ENCODE data around the gene CAMK1D.

The CAMK1D gene

GRCh38 chr10:12377658-12378290 is 28.4 kb downstream of the CAMK1D start:
- no peak overlapping the region for H3K56ac ChIP-seq (ENCODE audit: low read length)
- H3K79me1 ChIP-seq (ENCODE audit: low read length), result no peaks in the 10 kb centered on the region
- no peak overlapping the region for H3K4me3 ChIP-seq (ENCODE audit: low read length)
- H2AK5ac ChIP-seq (ENCODE audit: low read length), result no peak overlapping the region
- H3K36me3 ChIP-seq (ENCODE audit: control insufficient read depth, insufficient read depth, low read length), result no peaks in the 10 kb centered on the region
- H3K4me1 ChIP-seq (ENCODE audit: control insufficient read depth, low read depth, low read length), result no peaks in the 10 kb centered on the region
- H2BK15ac ChIP-seq (replicated peaks; ENCODE audit: low read depth), result no peak overlapping the region
- no CpG with 5 or more reads among the region's 7 CpGs for WGBS (ENCODE audit: extremely low coverage, insufficient coverage, low lambda C conversion rate)
- H3K4me2 ChIP-seq (ENCODE audit: low read length), result no peak overlapping the region
- H3K18ac ChIP-seq (ENCODE audit: low read length), result no peak overlapping the region
- H4K5ac ChIP-seq (ENCODE audit: low read length), result no peak overlapping the region
- no peak overlapping the region for H3K4ac ChIP-seq (ENCODE audit: low read depth, low read length)
- no peak overlapping the region for H3K9ac ChIP-seq (ENCODE audit: low read length)
- H2BK120ac ChIP-seq (ENCODE audit: low read depth, low read length), result no peak overlapping the region
- no peak overlapping the region for H4K8ac ChIP-seq (ENCODE audit: low read depth, low read length)
- no peaks in the 10 kb centered on the region for H3K79me2 ChIP-seq (ENCODE audit: control insufficient read depth, insufficient read depth, low read length)
- DNase-seq, result no peak
- H2BK5ac ChIP-seq (ENCODE audit: low read length), result no peak overlapping the region
- no peak overlapping the region for H3K23ac ChIP-seq (ENCODE audit: low read length)
- no peaks in the 10 kb centered on the region for H3K27me3 ChIP-seq (ENCODE audit: insufficient read depth, low read length, poor library complexity)
- no peak overlapping the region for H3K27ac ChIP-seq (ENCODE audit: low read depth, low read length)

- WGBS (ENCODE audit: extremely low coverage, insufficient coverage, low lambda C conversion rate), result no CpG with 5 or more reads among the region's 5 CpGs
- no peak overlapping the region for H3K18ac ChIP-seq (ENCODE audit: low read length)
These were observed 31.7 kb downstream of the CAMK1D start for GRCh38 chr10:12380999-12381398.

GRCh38 chr10:12381536-12382156 is 32.3 kb downstream of the CAMK1D start:
- no CpG with 5 or more reads among the region's 12 CpGs for WGBS (ENCODE audit: extremely low coverage, insufficient coverage, low lambda C conversion rate)
- H3K36me3 ChIP-seq (ENCODE audit: control insufficient read depth, insufficient read depth, low read length), result no peaks in the 10 kb centered on the region
- H3K23ac ChIP-seq (ENCODE audit: low read length), result no peak overlapping the region

More at GRCh38 chr10:12380999-12381398, 31.7 kb downstream of the CAMK1D start:
- no peaks in the 10 kb centered on the region for H3K79me2 ChIP-seq (ENCODE audit: control insufficient read depth, insufficient read depth, low read length)
- H3K4ac ChIP-seq (ENCODE audit: low read depth, low read length), result no peak overlapping the region
- H3K9ac ChIP-seq (ENCODE audit: low read length), result no peak overlapping the region
- no peak overlapping the region for H3K4me3 ChIP-seq (ENCODE audit: low read length)
- H4K8ac ChIP-seq (ENCODE audit: low read depth, low read length), result no peak overlapping the region
- H2AK5ac ChIP-seq (ENCODE audit: low read length), result no peak overlapping the region
- no peaks in the 10 kb centered on the region for H3K27me3 ChIP-seq (ENCODE audit: insufficient read depth, low read length, poor library complexity)
- no peak overlapping the region for H2BK5ac ChIP-seq (ENCODE audit: low read length)
- no peak overlapping the region for H3K4me2 ChIP-seq (ENCODE audit: low read length)
- H2BK120ac ChIP-seq (ENCODE audit: low read depth, low read length), result no peak overlapping the region
- H3K56ac ChIP-seq (ENCODE audit: low read length), result no peak overlapping the region
- DNase-seq, result no peak
- H4K5ac ChIP-seq (ENCODE audit: low read length), result no peak overlapping the region
- no peak overlapping the region for H2BK15ac ChIP-seq (replicated peaks; ENCODE audit: low read depth)
- no peaks in the 10 kb centered on the region for H3K4me1 ChIP-seq (ENCODE audit: control insufficient read depth, low read depth, low read length)
- no peak overlapping the region for H3K23ac ChIP-seq (ENCODE audit: low read length)
- no peak overlapping the region for H3K27ac ChIP-seq (ENCODE audit: low read depth, low read length)
- H3K36me3 ChIP-seq (ENCODE audit: control insufficient read depth, insufficient read depth, low read length), result no peaks in the 10 kb centered on the region
- no peaks in the 10 kb centered on the region for H3K79me1 ChIP-seq (ENCODE audit: low read length)

GRCh38 chr10:12382157-12382548 is 32.8 kb downstream of the CAMK1D start:
- Histone ChIP-seq H3K4me2 (ENCODE audit: low read length) (no peak overlapping the region), H3K9ac (ENCODE audit: low read length) (no peak overlapping the region), H3K79me2 (ENCODE audit: control insufficient read depth, insufficient read depth, low read length) (no peaks in the 10 kb centered on the region), H3K23ac (ENCODE audit: low read length) (no peak overlapping the region), H3K4ac (ENCODE audit: low read depth, low read length) (no peak overlapping the region), H3K4me1 (ENCODE audit: control insufficient read depth, low read depth, low read length) (no peaks in the 10 kb centered on the region), H3K36me3 (ENCODE audit: control insufficient read depth, insufficient read depth, low read length) (no peaks in the 10 kb centered on the region), H4K5ac (ENCODE audit: low read length) (no peak overlapping the region), H3K56ac (ENCODE audit: low read length) (no peak overlapping the region), H3K4me3 (ENCODE audit: low read length) (no peak overlapping the region), H3K27ac (ENCODE audit: low read depth, low read length) (no peak overlapping the region), H3K79me1 (ENCODE audit: low read length) (no peaks in the 10 kb centered on the region), H2BK120ac (ENCODE audit: low read depth, low read length) (no peak overlapping the region), H3K27me3 (ENCODE audit: insufficient read depth, low read length, poor library complexity) (no peaks in the 10 kb centered on the region), H4K8ac (ENCODE audit: low read depth, low read length) (no peak overlapping the region), H2AK5ac (ENCODE audit: low read length) (no peak overlapping the region), H2BK5ac (ENCODE audit: low read length) (no peak overlapping the region), H2BK15ac (replicated peaks; ENCODE audit: low read depth) (no peak overlapping the region), H3K18ac (ENCODE audit: low read length) (no peak overlapping the region)
- WGBS (ENCODE audit: extremely low coverage, insufficient coverage, low lambda C conversion rate), result no CpG with 5 or more reads among the region's 1 CpG
- no peak for DNase-seq

More at GRCh38 chr10:12381536-12382156, 32.3 kb downstream of the CAMK1D start:
- Histone ChIP-seq H3K27me3 (ENCODE audit: insufficient read depth, low read length, poor library complexity) (no peaks in the 10 kb centered on the region), H2AK5ac (ENCODE audit: low read length) (no peak overlapping the region), H3K18ac (ENCODE audit: low read length) (no peak overlapping the region), H3K79me1 (ENCODE audit: low read length) (no peaks in the 10 kb centered on the region), H3K4me1 (ENCODE audit: control insufficient read depth, low read depth, low read length) (no peaks in the 10 kb centered on the region), H3K9ac (ENCODE audit: low read length) (no peak overlapping the region), H2BK15ac (replicated peaks; ENCODE audit: low read depth) (no peak overlapping the region), H3K56ac (ENCODE audit: low read length) (no peak overlapping the region), H3K79me2 (ENCODE audit: control insufficient read depth, insufficient read depth, low read length) (no peaks in the 10 kb centered on the region), H2BK120ac (ENCODE audit: low read depth, low read length) (no peak overlapping the region), H3K4me3 (ENCODE audit: low read length) (no peak overlapping the region), H4K5ac (ENCODE audit: low read length) (no peak overlapping the region), H2BK5ac (ENCODE audit: low read length) (no peak overlapping the region), H3K4ac (ENCODE audit: low read depth, low read length) (no peak overlapping the region), H4K8ac (ENCODE audit: low read depth, low read length) (no peak overlapping the region), H3K27ac (ENCODE audit: low read depth, low read length) (no peak overlapping the region), H3K4me2 (ENCODE audit: low read length) (no peak overlapping the region)
- DNase-seq, result no peak

- no peaks in the 10 kb centered on the region for H3K36me3 ChIP-seq (ENCODE audit: control insufficient read depth, insufficient read depth, low read length)
- H2BK5ac ChIP-seq (ENCODE audit: low read length), result no peak overlapping the region
- H3K18ac ChIP-seq (ENCODE audit: low read length), result no peak overlapping the region
- no peak overlapping the region for H3K23ac ChIP-seq (ENCODE audit: low read length)
- H3K79me1 ChIP-seq (ENCODE audit: low read length), result no peaks in the 10 kb centered on the region
- no peak overlapping the region for H3K4me3 ChIP-seq (ENCODE audit: low read length)
- no peaks in the 10 kb centered on the region for H3K79me2 ChIP-seq (ENCODE audit: control insufficient read depth, insufficient read depth, low read length)
- DNase-seq, result no peak
- no peaks in the 10 kb centered on the region for H3K4me1 ChIP-seq (ENCODE audit: control insufficient read depth, low read depth, low read length)
- no peak overlapping the region for H4K8ac ChIP-seq (ENCODE audit: low read depth, low read length)
- no peak overlapping the region for H2BK120ac ChIP-seq (ENCODE audit: low read depth, low read length)
- H3K27me3 ChIP-seq (ENCODE audit: insufficient read depth, low read length, poor library complexity), result no peaks in the 10 kb centered on the region
- no peak overlapping the region for H2BK15ac ChIP-seq (replicated peaks; ENCODE audit: low read depth)
- no peak overlapping the region for H3K4me2 ChIP-seq (ENCODE audit: low read length)
- no CpG with 5 or more reads among the region's 4 CpGs for WGBS (ENCODE audit: extremely low coverage, insufficient coverage, low lambda C conversion rate)
- H3K27ac ChIP-seq (ENCODE audit: low read depth, low read length), result no peak overlapping the region
- no peak overlapping the region for H3K56ac ChIP-seq (ENCODE audit: low read length)
- H3K9ac ChIP-seq (ENCODE audit: low read length), result no peak overlapping the region
- H4K5ac ChIP-seq (ENCODE audit: low read length), result no peak overlapping the region
- H2AK5ac ChIP-seq (ENCODE audit: low read length), result no peak overlapping the region
- H3K4ac ChIP-seq (ENCODE audit: low read depth, low read length), result no peak overlapping the region
These were observed 33.7 kb downstream of the CAMK1D start for GRCh38 chr10:12382956-12383531.
